Epidermal melanocyte (primary cell): ENCODE results near the gene ADD3.
A peak's percentile ranks its signal among the peaks of the same experiment; 100 is the strongest.
"Not testable (repeated sequence)": the region's sequence is repeated elsewhere in the genome, so short reads cannot be mapped to it uniquely, and the experiment has no call there.

Source experiments
- DNase-seq: peaks from one replicate; pipeline ENCODE4 v3.0.0; 2011; ENCODE audit warnings: low spot score; ENCODE audit not compliant: insufficient read length

Gene ADD3

GRCh38 chr10:110032801-110033700 is 25.3 kb downstream of the ADD3 start:
- no peak for DNase-seq

- no peak for DNase-seq
Measured at GRCh38 chr10:110033701-110034235, 26.0 kb downstream of the ADD3 start.

GRCh38 chr10:110034596-110034995 is 26.8 kb downstream of the ADD3 start:
- DNase-seq: no peak

- no peak for DNase-seq
Measured at GRCh38 chr10:110035070-110035921, 27.5 kb downstream of the ADD3 start.

- no peak for DNase-seq
Measured at GRCh38 chr10:110036640-110037039, 28.9 kb downstream of the ADD3 start.

GRCh38 chr10:110039254-110039653 is 31.5 kb downstream of the ADD3 start:
- DNase-seq: no peak

GRCh38 chr10:110040108-110040507 is 32.3 kb downstream of the ADD3 start:
- DNase-seq: no peak

GRCh38 chr10:110040767-110041478 is 33.1 kb downstream of the ADD3 start:
- DNase-seq: no peak

GRCh38 chr10:110041479-110041829 is 33.7 kb downstream of the ADD3 start:
- no peak for DNase-seq

GRCh38 chr10:110042181-110042580 is 34.4 kb downstream of the ADD3 start:
- no peak for DNase-seq

- no peak for DNase-seq
Measured at GRCh38 chr10:110042891-110043290, 35.1 kb downstream of the ADD3 start.

- DNase-seq: no peak
Measured at GRCh38 chr10:110044681-110045080, 36.9 kb downstream of the ADD3 start.

- no peak for DNase-seq
Measured at GRCh38 chr10:110045772-110046171, 38.0 kb downstream of the ADD3 start.

- not testable (repeated sequence) for DNase-seq
Measured at GRCh38 chr10:110048145-110048544, 40.4 kb downstream of the ADD3 start.

- no peak for DNase-seq
Measured at GRCh38 chr10:110048781-110049180, 41.0 kb downstream of the ADD3 start.

GRCh38 chr10:110049889-110050591 is 42.3 kb downstream of the ADD3 start:
- DNase-seq: not testable (repeated sequence)

- DNase-seq: no peak
Measured at GRCh38 chr10:110051487-110051886, 43.7 kb downstream of the ADD3 start.

- no peak for DNase-seq
Measured at GRCh38 chr10:110052916-110053315, 45.1 kb downstream of the ADD3 start.

GRCh38 chr10:110056822-110057221 is 49.0 kb downstream of the ADD3 start:
- DNase-seq: peak; percentile 42

GRCh38 chr10:110057456-110057855 is 49.7 kb downstream of the ADD3 start:
- no peak for DNase-seq

- DNase-seq: no peak
Measured at GRCh38 chr10:110058212-110058611, 50.4 kb downstream of the ADD3 start.
